Fibroblast of mammary gland (primary cell): ENCODE data around the gene ANKRD62.

Source experiments
- DNase-seq: peaks from one replicate; pipeline ENCODE4 v3.0.0-alpha.2; 2010; ENCODE audit warnings: low read depth
- H3K4me3 ChIP-seq: 2 replicates; pipeline ENCODE4 v1.5.1; 2011; ENCODE audit warnings: low read depth, mild to moderate bottlenecking, low read length, moderate library complexity; ENCODE audit not compliant: control insufficient read depth
- TF ChIP-seq, protein P1 (sequence below): conservative IDR thresholded peaks from 2 replicates; pipeline ENCODE4 v1.5.1; 2011; ENCODE audit warnings: low read depth, low read length, inconsistent platforms; ENCODE audit not compliant: control insufficient read depth, insufficient read depth

ANKRD62 gene

DNA sequence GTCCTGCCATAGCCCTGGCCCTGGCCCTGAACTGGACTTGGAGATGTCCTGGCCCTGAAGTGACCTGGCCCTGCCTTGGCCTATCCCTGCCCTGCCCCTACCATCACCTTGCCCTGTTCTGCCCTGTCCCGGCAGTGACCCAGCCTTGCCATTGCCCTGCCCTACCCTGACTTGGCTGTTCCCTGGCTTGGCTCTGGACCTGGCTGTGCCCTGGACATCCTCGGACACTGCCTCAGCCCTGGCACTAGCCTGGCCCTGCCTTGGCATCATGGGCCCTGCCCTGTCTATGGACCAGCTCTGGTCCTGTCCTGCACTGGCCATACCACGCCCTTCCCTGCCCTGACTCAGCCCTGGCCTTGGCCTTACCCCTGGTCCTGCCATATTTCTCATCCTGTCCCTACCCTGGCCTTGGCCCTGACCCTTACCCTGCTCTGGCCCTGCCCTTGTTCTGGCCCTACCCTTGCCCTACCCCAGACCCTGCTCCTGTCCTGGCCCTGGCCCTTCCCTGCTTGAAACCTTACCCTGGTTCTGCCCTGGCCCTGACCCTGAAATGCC lies 6.1 kb upstream of the ANKRD62 start:
- TF ChIP-seq, protein P1, sequence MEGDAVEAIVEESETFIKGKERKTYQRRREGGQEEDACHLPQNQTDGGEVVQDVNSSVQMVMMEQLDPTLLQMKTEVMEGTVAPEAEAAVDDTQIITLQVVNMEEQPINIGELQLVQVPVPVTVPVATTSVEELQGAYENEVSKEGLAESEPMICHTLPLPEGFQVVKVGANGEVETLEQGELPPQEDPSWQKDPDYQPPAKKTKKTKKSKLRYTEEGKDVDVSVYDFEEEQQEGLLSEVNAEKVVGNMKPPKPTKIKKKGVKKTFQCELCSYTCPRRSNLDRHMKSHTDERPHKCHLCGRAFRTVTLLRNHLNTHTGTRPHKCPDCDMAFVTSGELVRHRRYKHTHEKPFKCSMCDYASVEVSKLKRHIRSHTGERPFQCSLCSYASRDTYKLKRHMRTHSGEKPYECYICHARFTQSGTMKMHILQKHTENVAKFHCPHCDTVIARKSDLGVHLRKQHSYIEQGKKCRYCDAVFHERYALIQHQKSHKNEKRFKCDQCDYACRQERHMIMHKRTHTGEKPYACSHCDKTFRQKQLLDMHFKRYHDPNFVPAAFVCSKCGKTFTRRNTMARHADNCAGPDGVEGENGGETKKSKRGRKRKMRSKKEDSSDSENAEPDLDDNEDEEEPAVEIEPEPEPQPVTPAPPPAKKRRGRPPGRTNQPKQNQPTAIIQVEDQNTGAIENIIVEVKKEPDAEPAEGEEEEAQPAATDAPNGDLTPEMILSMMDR = no peak
- DNase-seq = no peak
- no peak overlapping the region for H3K4me3 ChIP-seq

DNA sequence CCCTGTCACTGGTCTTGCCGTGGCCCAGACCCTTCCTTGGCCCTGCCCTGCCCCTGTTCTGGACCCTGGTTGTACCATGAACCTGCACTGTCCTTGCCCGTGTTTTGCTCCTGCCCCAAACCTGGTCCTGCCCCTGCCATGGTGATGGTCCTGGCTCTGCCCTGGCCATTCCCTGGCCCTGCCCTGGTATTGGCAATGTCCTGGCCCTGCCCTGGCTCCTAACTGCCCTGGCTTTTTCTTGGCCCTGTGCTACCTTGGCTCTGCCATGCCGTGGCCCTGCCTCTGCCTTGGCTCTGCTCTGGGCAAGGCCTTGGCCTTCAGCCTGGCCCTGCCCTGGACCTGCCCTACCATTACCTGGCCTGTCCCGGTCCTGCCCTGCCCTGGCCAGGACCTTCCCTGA lies 5.5 kb upstream of the ANKRD62 start:
- H3K4me3 ChIP-seq = no peak overlapping the region
- TF ChIP-seq, protein P1 = no peak
- no peak for DNase-seq

DNA sequence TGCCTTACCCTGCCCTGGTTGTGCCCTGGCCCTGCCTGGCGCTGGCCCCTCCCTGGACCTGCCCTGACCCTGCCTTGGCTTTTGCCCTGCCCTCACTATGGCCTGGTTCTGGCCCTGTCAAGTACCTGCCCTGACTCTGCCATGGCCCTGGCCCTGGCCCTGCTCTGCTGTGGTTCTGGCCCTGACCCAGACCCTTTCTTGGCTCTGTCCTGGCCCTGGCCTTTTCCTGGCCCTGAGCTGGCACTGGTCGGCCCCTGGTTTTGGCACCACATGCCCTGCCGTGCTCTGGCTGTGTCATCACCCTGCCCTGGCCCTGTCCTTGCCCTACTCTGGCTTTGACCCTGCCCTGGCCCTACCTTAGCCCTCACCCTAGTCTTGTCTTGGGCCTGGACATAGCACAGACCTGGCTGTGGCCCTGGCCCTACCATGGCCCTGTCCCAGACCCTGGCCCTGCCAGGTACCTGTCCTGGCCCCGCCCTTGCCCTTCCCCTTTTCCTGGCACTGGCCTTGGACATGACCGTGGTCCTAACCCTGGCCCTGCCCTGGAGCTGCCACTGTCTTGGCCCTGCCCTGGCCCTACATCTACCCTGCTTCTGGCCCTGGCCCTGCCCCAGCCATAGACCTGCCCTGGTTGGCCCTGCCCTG lies 4.8 kb upstream of the ANKRD62 start:
- DNase-seq = no peak
- H3K4me3 ChIP-seq = no peak overlapping the region
- TF ChIP-seq, protein P1 = no peak

DNA sequence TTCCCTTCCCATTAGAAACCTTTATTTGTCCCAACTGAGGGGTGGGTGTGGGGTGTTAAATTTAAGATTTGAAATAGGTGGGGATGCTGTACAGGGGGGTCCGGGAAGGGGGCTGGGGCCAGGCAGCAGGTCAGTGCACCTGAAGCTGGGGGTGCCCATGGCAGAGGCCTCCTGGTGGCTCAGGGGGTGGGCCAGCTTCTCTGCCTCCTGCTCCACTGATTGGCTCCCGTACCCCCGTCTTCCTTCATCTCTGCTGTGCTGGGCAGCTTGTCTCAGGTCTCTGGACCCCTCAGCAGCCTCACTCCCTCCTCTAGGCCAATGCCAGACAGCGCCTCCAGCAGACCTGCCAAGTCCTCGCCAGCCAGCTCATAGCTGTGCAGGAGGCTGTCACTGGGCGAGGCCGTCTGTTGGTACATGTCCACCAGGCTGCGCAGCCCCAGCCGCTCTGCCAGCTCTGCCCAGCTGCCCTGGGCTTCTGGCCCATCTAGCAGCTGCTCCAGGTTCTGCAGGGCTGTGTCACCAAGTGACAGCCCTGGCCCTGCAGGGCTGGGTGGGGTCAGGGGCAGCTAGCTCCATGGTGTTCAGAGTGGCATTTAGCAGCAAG lies 2.0 kb upstream of the ANKRD62 start:
- H3K4me3 ChIP-seq = no peak overlapping the region
- DNase-seq = no peak
- TF ChIP-seq, protein P1 = no peak

DNA sequence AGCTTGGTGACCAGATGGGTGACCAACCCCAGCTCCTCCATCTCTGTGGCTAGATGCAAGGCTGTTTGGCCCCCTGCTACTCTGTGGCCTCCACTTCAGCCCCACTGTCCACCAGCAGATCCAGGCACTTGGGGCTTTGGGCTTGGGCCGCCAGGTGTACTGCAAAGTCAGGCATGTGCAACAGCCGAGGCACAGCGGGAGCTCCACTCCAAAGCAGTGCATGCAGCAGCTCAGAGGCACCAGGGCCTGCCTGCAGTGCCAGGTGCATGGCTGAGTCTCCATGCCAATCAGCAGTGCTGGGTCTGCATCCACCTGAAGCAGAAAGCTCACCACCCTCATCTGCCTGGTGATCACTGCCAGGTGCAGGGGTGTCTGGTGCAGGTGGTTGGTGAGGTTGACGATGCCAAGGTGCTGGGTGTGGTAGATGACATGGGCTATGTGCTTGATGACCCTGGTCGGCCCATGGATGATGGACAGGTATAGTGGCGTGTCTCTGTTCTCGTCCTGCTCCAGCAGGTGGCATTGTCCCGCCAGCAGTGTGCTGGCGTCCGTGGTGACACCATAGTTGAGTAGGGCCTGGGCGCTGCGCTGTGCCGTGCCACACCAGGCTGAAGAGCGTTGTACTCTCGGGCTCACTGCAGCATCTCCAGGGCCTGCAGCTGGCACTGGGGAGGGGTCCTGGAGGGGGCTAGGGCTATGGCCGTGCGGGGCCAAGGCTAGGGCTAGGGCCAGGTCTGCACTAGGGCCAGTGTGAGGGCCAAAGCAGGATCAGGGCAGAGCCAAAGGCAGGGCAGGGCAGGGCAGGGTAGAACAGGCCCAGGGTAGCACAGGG lies 1.0 kb upstream of the ANKRD62 start:
- no peak overlapping the region for H3K4me3 ChIP-seq
- no peak for DNase-seq
- TF ChIP-seq, protein P1 = no peak

DNA sequence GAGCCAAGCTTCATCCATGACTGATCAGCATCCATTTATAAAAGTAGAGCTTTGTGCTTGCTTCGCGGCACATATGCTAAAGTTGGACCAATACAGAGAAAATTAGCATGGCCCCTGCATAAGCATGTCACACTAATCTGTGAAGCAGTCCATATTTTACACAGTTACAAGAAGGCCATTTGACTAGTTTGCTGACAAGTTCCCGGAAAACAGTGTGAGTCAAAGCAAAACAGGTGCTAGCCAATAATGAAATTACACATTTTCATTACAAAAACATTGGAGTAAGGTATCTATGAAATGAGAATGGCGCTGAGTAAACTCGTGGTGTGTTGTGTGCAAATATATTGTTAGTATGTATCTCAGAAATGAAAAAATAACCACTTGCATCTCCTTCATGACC lies 4.7 kb downstream of the ANKRD62 start:
- TF ChIP-seq, protein P1 = no peak
- H3K4me3 ChIP-seq = no peak overlapping the region
- DNase-seq = no peak
